Mammary microvascular endothelial cell (primary cell): Measurements from ENCODE around the gene GPR52. TPM values are rescaled to one million over a fixed set of nuclear protein-coding genes. Genes with fewer than 3 reads are reported as not detected.

Source experiments
- total RNA-seq: library from RNA; depleted of rRNA; stranded (reverse); fragments of >200 nt; gene quantifications from 2 replicates; pipeline ENCODE4 v1.2.3, GENCODE V29; 2015

The GPR52 gene, protein sequence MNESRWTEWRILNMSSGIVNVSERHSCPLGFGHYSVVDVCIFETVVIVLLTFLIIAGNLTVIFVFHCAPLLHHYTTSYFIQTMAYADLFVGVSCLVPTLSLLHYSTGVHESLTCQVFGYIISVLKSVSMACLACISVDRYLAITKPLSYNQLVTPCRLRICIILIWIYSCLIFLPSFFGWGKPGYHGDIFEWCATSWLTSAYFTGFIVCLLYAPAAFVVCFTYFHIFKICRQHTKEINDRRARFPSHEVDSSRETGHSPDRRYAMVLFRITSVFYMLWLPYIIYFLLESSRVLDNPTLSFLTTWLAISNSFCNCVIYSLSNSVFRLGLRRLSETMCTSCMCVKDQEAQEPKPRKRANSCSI
- not detected in 2 replicates for total RNA-seq

DNA sequence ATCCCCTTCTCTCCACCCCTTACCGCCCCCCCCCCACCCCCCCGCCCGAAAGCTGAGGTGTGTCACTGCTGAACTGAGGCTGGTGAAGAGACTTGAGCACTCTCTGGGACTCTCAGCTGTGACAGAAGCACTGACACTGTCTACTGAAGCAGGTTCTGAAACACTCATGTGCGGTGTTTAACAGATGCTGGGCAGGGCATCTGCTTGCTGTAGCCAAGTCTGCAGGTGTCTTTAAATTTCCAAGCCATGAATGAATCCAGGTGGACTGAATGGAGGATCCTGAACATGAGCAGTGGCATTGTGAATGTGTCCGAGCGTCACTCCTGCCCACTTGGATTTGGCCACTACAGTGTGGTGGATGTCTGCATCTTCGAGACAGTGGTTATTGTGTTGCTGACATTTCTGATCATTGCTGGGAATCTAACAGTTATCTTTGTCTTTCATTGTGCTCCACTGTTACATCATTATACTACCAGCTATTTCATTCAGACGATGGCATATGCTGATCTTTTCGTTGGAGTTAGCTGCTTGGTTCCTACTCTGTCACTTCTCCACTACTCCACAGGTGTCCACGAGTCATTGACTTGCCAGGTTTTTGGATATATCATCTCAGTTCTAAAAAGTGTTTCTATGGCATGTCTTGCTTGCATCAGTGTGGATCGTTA, at the start of gene GPR52:
GPR52 (plus strand) TSS at position 99 of the 665 bp plus-strand sequence; CDS start at position 247, 148 bp downstream.

